ENCODE measurements around the gene TRIM46.

GRCh38 chr1:155141749-155142148 is 31.9 kb upstream of the TRIM46 start:
- no peak for TF ChIP-seq POLR2A (IDR thresholded peaks at IDR 0.05; ENCODE audit: low read depth, low read length)
- TF ChIP-seq PAX5 (IDR thresholded peaks at IDR 0.05; ENCODE audit: insufficient read depth, low read length, severe bottlenecking), result no peak

Measured in GM12891 (cell line).